ENCODE measurements around the gene ATAD3C. TPM values are rescaled to one million over a fixed set of nuclear protein-coding genes. Genes with fewer than 3 reads are reported as not detected.
"Not testable (repeated sequence)": the region's sequence is repeated elsewhere in the genome, so short reads cannot be mapped to it uniquely, and the experiment has no call there.

The ATAD3C gene
- total and polyA plus RNA-seq, 8 donors = 0.25 to 5.2 (median 1.1) TPM; not detected in 2

- intact Hi-C loops (cut with DNase I; ENCODE audit: low total_unique reads) = no loop called here
- no peaks in the 10 kb centered on the region for H3K27me3 ChIP-seq
- no peaks in the 10 kb centered on the region for H3K4me1 ChIP-seq
- no peaks in the 10 kb centered on the region for H3K36me3 ChIP-seq
- WGBS, 5 donors = 84 to 92% (median 89%) methylated on average over 11 to 16 of the region's 16 CpGs
- TF ChIP-seq POLR2AphosphoS5 (IDR thresholded peaks at IDR 0.05) (no peak), POLR2A (IDR thresholded peaks at IDR 0.05) (no peak), EP300 (IDR thresholded peaks at IDR 0.05) (no peak)
- TF ChIP-seq, protein P1, sequence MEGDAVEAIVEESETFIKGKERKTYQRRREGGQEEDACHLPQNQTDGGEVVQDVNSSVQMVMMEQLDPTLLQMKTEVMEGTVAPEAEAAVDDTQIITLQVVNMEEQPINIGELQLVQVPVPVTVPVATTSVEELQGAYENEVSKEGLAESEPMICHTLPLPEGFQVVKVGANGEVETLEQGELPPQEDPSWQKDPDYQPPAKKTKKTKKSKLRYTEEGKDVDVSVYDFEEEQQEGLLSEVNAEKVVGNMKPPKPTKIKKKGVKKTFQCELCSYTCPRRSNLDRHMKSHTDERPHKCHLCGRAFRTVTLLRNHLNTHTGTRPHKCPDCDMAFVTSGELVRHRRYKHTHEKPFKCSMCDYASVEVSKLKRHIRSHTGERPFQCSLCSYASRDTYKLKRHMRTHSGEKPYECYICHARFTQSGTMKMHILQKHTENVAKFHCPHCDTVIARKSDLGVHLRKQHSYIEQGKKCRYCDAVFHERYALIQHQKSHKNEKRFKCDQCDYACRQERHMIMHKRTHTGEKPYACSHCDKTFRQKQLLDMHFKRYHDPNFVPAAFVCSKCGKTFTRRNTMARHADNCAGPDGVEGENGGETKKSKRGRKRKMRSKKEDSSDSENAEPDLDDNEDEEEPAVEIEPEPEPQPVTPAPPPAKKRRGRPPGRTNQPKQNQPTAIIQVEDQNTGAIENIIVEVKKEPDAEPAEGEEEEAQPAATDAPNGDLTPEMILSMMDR (IDR thresholded peaks at IDR 0.05) = no peak
- no peaks in the 10 kb centered on the region for H3K9me3 ChIP-seq
- no peak overlapping the region for H3K27ac ChIP-seq
- no peak overlapping the region for H3K4me3 ChIP-seq
- DNase-seq = no peak
These were observed 3.4 kb downstream of the ATAD3C start for GRCh38 chr1:1452882-1453281.

- H3K36me3 ChIP-seq; H3K4me3 ChIP-seq; DNase-seq; H3K27me3 ChIP-seq; H3K27ac ChIP-seq; H3K9me3 ChIP-seq; intact Hi-C loops (cut with DNase I; ENCODE audit: low total_unique reads); H3K4me1 ChIP-seq: not testable (repeated sequence)
- WGBS, 5 donors = 68 to 88% (median 81%) methylated on average over 11 to 36 of the region's 41 CpGs
These were observed 5.0 kb downstream of the ATAD3C start for GRCh38 chr1:1454286-1455056.

DNA sequence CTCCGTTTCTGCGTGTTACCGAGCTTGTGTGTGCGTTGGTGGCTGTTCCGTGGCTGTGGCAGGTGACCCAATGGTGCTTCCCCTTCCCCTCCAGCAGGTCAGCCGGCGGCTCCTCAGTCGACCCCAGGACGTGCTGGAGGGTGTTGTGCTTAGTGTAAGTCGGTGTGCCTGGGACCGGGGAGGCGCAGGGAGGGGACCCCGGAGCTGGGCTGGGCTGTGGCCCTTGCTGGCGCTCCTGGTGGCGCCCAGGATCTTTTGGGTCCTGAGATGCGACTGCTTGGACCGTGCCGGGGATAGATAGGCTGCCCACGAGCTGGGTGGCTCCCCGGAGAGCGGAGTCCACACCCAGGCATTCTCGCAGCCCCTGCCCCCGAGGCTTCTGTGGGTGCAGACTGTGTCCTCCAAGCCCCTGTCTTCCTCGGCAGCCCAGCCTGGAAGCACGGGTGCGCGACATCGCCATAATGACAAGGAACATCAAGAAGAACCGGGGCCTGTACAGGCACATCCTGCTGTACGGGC is 5.9 kb downstream of the ATAD3C start:
- Histone ChIP-seq H3K9me3 (no peaks in the 10 kb centered on the region), H3K27ac (no peak overlapping the region), H3K27me3 (peaks cover 0 to 2% (median 0%) of the 10 kb centered on the region in 3 donors), H3K36me3 (no peaks in the 10 kb centered on the region), H3K4me3 (no peak overlapping the region), H3K4me1 (no peaks in the 10 kb centered on the region)
- no peak for DNase-seq
- intact Hi-C loops (cut with DNase I; ENCODE audit: low total_unique reads) = no loop called here
- 81 to 88% (median 83%) methylated on average over 20 to 30 of the region's 30 CpGs for WGBS, 5 donors
- TF ChIP-seq POLR2A (IDR thresholded peaks at IDR 0.05) (no peak), POLR2AphosphoS5 (IDR thresholded peaks at IDR 0.05) (no peak), EP300 (IDR thresholded peaks at IDR 0.05) (no peak)
- TF ChIP-seq, protein P1 (IDR thresholded peaks at IDR 0.05) = no peak

DNA sequence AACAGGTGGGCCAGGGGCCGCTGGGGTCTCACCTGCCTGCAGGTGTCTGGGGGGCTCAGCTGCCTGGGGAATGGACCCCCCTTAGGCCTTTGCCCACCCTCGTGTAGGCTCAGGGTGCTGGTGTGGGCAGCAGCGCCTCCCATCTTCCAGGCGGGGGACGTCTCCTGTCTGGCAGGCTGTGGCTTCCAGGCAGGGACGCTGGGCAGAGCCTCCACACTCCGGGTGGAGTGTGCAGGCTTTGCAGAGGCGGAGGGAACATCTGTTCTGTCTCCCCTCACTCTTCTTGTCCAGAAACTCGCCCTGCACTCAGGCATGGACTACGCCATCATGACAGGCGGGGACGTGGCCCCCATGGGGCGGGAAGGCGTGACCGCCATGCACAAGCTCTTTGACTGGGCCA is 6.4 kb downstream of the ATAD3C start:
- H3K27ac ChIP-seq; H3K4me3 ChIP-seq; H3K36me3 ChIP-seq; H3K27me3 ChIP-seq; intact Hi-C loops (cut with DNase I; ENCODE audit: low total_unique reads); H3K9me3 ChIP-seq; DNase-seq; H3K4me1 ChIP-seq: not testable (repeated sequence)
- 78 to 93% methylated on average over 1 of the region's 15 CpGs; no CpG with 5 or more reads in 3 of the 5 donors for WGBS, 5 donors

GRCh38 chr1:1456683-1457255 is 7.3 kb downstream of the ATAD3C start:
- H3K4me1 ChIP-seq; H3K9me3 ChIP-seq; H3K4me3 ChIP-seq; intact Hi-C loops (cut with DNase I; ENCODE audit: low total_unique reads); H3K36me3 ChIP-seq; DNase-seq; H3K27ac ChIP-seq: not testable (repeated sequence)
- peaks cover 0 to 16% (median 0%) of the 10 kb centered on the region in 3 donors for H3K27me3 ChIP-seq
- 82 to 90% (median 85%) methylated on average over 12 to 18 of the region's 22 CpGs for WGBS, 5 donors

GRCh38 chr1:1459156-1459555 is 9.7 kb downstream of the ATAD3C start:
- H3K4me1 ChIP-seq; DNase-seq; H3K9me3 ChIP-seq; H3K36me3 ChIP-seq; H3K27ac ChIP-seq; intact Hi-C loops (cut with DNase I; ENCODE audit: low total_unique reads); H3K4me3 ChIP-seq: not testable (repeated sequence)
- 80 to 95% (median 91%) methylated on average over 1 to 14 of the region's 19 CpGs; no CpG with 5 or more reads in 1 of the 5 donors for WGBS, 5 donors
- H3K27me3 ChIP-seq = peaks cover 0 to 21% (median 0%) of the 10 kb centered on the region in 3 donors

GRCh38 chr1:1459711-1460110 is 10.2 kb downstream of the ATAD3C start:
- 85 to 91% (median 89%) methylated on average over 10 to 14 of the region's 14 CpGs for WGBS, 5 donors
- DNase-seq; H3K27ac ChIP-seq; H3K4me1 ChIP-seq; H3K36me3 ChIP-seq; H3K9me3 ChIP-seq; intact Hi-C loops (cut with DNase I; ENCODE audit: low total_unique reads); H3K4me3 ChIP-seq: not testable (repeated sequence)
- H3K27me3 ChIP-seq = peaks cover 0 to 21% (median 0%) of the 10 kb centered on the region in 3 donors
